Prostate gland (tissue), 2 donors: ENCODE measurements around the gene C9orf50. TPM values are rescaled to one million over a fixed set of nuclear protein-coding genes. Genes with fewer than 3 reads are reported as not detected.

Source experiments
- DNase-seq: peaks from one replicate; pipeline ENCODE4 v3.0.0-alpha.2; 2019; ENCODE audit warnings: low spot score
- H3K27ac ChIP-seq, 2 donors: fragments of 200-600 bp; sonication (generic); 2 replicates each; pipeline ENCODE4 v1.5.1; 2017 to 2019
- H3K27me3 ChIP-seq: fragments of 200-600 bp; sonication (generic); replicated peaks from 2 replicates; pipeline ENCODE4 v1.5.1; 2019; ENCODE audit not compliant: insufficient read depth
- H3K36me3 ChIP-seq, 2 donors: fragments of 200-600 bp; sonication (generic); 1 replicate in 1 of 2; 2 replicates in 1 of 2; pipeline versions ENCODE4 v1.5.1 to v1.8.1; 2017 to 2019
- H3K4me1 ChIP-seq: fragments of 200-600 bp; sonication (generic); replicated peaks from 2 replicates; pipeline ENCODE4 v1.5.1; 2019
- H3K4me3 ChIP-seq, 2 donors: fragments of 200-600 bp; sonication (generic); 2 replicates each; pipeline ENCODE4 v1.5.1; 2017 to 2019
- H3K9me3 ChIP-seq: fragments of 200-600 bp; sonication (generic); 2 replicates; pipeline ENCODE4 v1.5.1; 2017
- CTCF ChIP-seq, 4 experiments: fragments of 200-600 bp in 2 of 4; fragments of 450-650 bp in 2 of 4; sonication (generic) in 2 of 4; IDR thresholded peaks; 1 replicate in 3 of 4; 2 replicates in 1 of 4; pipeline ENCODE4 v1.5.1; 2016 to 2019; ENCODE audit warnings: antibody characterized with exemption in 4 of 4, mild to moderate bottlenecking in 2 of 4, moderate library complexity in 2 of 4
- POLR2A ChIP-seq: fragments of 450-650 bp; IDR thresholded peaks from one replicate; pipeline ENCODE4 v1.6.1; 2016; ENCODE audit warnings: antibody characterized with exemption, mild to moderate bottlenecking
- POLR2AphosphoS5 ChIP-seq: sonication (generic); formaldehyde crosslinking; IDR thresholded peaks from one replicate; pipeline ENCODE4 v1.6.1; 2017; ENCODE audit warnings: antibody characterized with exemption
- WGBS: methylation state at CpG from one replicate; pipeline ENCODE4 v1.1.5; 2018; 5-methylcytosine and 5-hydroxymethylcytosine counted together
- intact Hi-C: fragments of 100-400 bp; cut with DNase I; formaldehyde crosslinking; loops from one replicate; pipeline ENCODE4 v1.14.2; 2022
- total RNA-seq, 2 donors: library from RNA; depleted of rRNA; stranded (reverse); fragments of >200 nt; gene quantifications; one replicate each; pipeline ENCODE4 v1.1.0, GENCODE V29; 2016

Gene C9orf50
- not detected for total RNA-seq

- intact Hi-C loops: no loop called here
- no peak for DNase-seq
- Histone ChIP-seq H3K4me1 (no peaks in the 10 kb centered on the region), H3K36me3 (no peaks in the 10 kb centered on the region), H3K9me3 (no peaks in the 10 kb centered on the region), H3K27ac (peak within 1 kb of the TSS in 1 of 2 donors; percentile 22), H3K4me3 (peak within 1 kb of the TSS; percentile 40 to 46), H3K27me3 (no peaks in the 10 kb centered on the region)
- TF ChIP-seq POLR2A: no peak
- WGBS: 25% methylated on average over 21 of the region's 21 CpGs
Observed at GRCh38 chr9:129620669-129621295, at the start of gene C9orf50. C9orf50 (minus strand) TSS chr9:129621101; CDS start chr9:129620574, 527 bp downstream.

- 83% methylated on average over 13 of the region's 13 CpGs for WGBS
- Histone ChIP-seq H3K9me3 (no peaks in the 10 kb centered on the region), H3K27me3 (no peaks in the 10 kb centered on the region), H3K36me3 (no peaks in the 10 kb centered on the region), H3K27ac (no peak overlapping the region), H3K4me1 (no peaks in the 10 kb centered on the region), H3K4me3 (no peak overlapping the region)
- TF ChIP-seq CTCF (IDR thresholded peaks at IDR 0.05) (no peak), POLR2A (no peak), POLR2AphosphoS5 (no peak)
- intact Hi-C loops: no loop called here
- DNase-seq: no peak
Observed at GRCh38 chr9:129669946-129670345, 49.0 kb upstream of the C9orf50 start.

GRCh38 chr9:129669141-129669718 lies 48.3 kb upstream of the C9orf50 start:
- Histone ChIP-seq H3K27ac (no peak overlapping the region), H3K36me3 (no peaks in the 10 kb centered on the region), H3K4me1 (no peaks in the 10 kb centered on the region), H3K27me3 (no peaks in the 10 kb centered on the region), H3K9me3 (no peaks in the 10 kb centered on the region), H3K4me3 (no peak overlapping the region)
- intact Hi-C loops: no loop called here
- 58% methylated on average over 17 of the region's 17 CpGs for WGBS
- no peak for DNase-seq
- TF ChIP-seq POLR2AphosphoS5 (no peak), CTCF (IDR thresholded peaks at IDR 0.05) (no peak), POLR2A (no peak)

GRCh38 chr9:129667850-129668249 lies 46.9 kb upstream of the C9orf50 start:
- no peak for TF ChIP-seq POLR2A
- no peak for TF ChIP-seq POLR2AphosphoS5
- TF ChIP-seq CTCF (IDR thresholded peaks at IDR 0.05): no peak
- Histone ChIP-seq H3K27ac (peak overlapping the region in 1 of 2 donors; percentile 55), H3K4me1 (no peaks in the 10 kb centered on the region), H3K9me3 (no peaks in the 10 kb centered on the region), H3K4me3 (no peak overlapping the region), H3K36me3 (no peaks in the 10 kb centered on the region), H3K27me3 (no peaks in the 10 kb centered on the region)
- 68% methylated on average over 9 of the region's 9 CpGs for WGBS
- intact Hi-C loops: no loop called here
- no peak for DNase-seq

GRCh38 chr9:129667378-129667777 lies 46.5 kb upstream of the C9orf50 start:
- Histone ChIP-seq H3K27ac (peak overlapping the region; percentile 49 to 55), H3K27me3 (no peaks in the 10 kb centered on the region), H3K4me3 (no peak overlapping the region), H3K36me3 (no peaks in the 10 kb centered on the region), H3K9me3 (no peaks in the 10 kb centered on the region), H3K4me1 (no peaks in the 10 kb centered on the region)
- intact Hi-C loops: no loop called here
- 77% methylated on average over 11 of the region's 11 CpGs for WGBS
- no peak for TF ChIP-seq CTCF (IDR thresholded peaks at IDR 0.05)
- no peak for TF ChIP-seq POLR2AphosphoS5
- no peak for TF ChIP-seq POLR2A
- DNase-seq: no peak
